Measurements from ENCODE around the gene CIBAR2.

CIBAR2 gene

DNA sequence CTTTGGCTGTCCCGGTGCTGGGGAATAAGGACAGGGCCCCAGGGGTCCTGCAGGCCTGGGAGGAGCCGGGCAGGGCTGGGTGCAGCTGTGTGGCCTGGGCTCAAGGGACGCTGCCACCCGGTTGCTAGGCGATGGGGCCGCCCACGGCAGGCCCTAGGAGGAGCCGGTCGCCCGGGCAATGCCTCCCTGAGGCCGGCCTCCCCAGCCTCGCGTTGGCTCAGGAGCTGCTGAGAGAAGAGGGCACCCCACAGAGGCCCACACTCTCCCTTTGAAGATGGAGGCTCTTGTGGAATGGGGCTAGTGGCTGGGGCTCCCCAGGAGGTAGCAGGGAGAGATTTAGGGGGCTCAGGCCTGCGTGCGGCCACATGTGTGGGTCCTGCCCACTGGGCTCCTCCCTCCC is at the start of gene CIBAR2:
Gene CIBAR2 (minus strand): TSS at position 109 of the 400 bp plus-strand sequence. CDS start 120 bp downstream, outside the sequence.
- DNase-seq, result no peak

DNA sequence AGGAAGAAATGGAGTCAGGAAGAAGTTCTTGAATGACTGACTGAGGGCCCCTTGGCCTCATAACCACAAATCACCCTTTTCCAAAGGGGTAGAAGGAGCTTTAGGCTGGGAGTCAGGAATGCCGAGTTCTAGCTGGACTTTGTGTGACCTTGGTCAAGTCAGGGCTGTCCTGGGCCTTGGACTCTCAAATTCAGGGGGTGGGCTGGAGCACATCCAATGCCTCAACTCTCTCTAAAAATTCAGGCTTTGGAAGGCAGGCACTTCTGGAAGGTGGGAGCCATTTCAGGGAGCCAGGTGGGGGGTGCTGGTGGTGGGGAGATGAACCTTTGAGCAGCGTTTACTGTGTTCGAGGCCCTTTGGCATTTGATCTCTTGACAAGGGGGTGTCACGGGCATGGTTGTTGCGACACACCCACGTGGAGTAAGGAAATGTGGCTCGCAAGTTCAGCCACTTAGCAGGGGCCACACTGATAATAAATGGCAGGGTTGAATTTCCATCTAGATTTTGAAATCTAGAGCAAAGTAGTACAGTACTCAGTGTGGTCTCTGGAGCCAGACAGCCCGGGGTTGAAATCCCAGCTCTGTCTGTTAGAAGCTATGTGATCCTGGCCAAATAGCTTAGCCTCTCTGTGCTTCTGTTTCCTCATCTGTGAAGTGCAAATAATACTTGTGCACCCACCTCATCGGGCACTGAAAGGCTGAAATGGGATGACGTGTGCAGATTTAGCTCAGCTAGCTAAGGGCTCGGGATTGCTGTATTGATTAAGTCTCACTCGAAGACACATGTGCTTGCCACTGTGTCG is 47.1 kb upstream of the CIBAR2 start:
- no peak for DNase-seq

DNA sequence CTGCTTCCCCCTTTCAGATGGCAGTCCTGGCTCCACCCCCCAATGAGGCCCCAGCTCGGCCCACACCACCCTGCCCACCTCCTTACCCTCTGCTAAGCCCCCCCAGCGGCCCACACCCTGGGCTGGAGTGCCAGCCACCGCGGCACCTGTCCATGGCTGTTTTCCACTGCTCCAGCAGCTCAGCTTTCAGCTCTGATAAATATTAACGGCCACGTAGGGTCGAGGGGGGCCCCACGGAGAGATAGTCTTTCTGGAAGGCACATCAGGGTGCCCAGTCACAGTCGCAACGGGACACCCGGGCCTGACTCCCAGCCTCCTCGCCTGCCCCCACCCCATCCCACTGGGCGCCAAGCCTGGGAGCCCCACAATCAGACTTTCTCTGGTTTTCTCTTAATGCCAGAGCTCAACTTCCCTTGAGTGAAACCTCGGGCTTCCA is 46.5 kb upstream of the CIBAR2 start:
- no peak for DNase-seq

DNA sequence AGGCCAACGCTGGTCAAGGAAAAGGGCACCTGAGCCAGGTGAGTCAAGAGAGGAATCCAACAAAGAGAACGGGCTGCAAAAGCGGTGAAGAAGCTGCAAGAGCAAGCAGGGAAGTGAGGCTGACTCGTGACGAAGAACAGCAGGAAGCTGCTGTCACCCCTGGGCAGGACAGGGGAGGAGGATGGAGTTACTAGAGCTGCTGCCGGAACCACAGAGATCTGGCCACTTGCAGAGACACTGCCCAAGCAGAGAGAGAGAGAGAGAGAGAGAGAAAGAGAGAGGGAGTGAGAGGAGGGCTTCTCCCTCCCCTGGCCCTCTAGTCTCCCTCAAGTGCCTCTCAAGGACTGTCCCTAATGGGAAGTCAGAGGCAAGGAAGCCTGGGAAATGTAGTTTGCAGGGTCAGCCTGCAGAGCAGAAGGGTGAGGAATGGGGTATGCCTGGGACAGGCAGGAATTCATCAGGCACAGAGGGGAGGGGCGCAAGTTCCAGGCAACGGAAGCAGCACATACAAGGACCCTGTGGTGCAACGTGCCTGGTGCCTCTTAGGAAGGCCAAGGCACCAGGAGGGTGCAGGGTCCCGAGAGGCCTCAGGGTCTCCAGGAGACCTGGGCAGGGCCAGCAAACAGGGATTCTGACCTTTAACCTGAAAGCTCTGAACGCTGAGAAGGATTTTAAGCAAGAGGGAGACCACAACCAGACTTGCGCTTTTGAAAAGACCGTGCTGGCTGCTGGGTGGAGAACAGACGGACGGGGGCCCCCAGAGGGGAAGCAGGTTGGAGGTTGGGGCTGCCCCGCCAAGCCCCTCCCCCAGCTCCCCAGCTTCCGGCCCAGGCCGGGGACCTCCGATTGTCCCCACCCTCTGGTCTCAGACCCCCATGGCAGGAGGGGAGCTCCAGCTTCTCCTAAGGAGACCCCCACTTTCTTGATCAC is 45.8 kb upstream of the CIBAR2 start:
- DNase-seq, result peak; percentile 90

DNA sequence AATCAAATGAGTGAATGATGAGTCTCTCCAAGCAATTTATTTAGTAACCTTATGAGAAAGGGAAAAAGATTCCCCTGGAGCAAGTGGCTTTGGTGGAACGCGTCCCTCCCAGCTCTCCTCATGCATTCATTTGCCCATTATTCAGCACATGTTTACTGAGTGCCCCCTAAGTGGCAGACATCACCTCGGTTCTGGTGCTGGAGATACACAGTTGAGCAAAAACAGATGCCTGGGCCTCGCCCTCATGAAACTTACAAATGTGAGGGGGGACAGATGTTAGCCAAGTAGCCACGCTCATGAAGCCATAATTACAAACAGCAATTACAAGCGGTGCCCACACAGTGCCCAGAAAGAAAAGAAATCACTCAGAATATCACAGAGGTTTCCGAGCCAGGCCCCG is 45.1 kb upstream of the CIBAR2 start:
- no peak for DNase-seq

DNA sequence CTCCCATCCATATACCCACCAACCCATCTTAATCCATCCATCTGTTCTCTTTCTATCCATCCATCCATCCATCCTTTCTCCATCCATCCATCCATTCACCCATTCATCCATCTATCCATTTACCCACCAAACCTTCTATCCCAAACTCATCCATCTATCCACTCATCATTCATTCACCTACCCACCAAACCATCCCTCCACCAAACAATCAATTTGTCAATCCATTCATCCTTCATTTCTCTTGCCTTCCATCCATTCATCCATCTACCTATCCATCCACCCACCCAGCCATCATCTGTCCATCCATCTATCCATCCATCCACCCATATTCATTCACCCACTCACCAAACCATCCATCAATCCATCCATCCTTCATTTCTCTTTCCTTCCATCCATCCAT is 44.6 kb upstream of the CIBAR2 start:
- no peak for DNase-seq

DNA sequence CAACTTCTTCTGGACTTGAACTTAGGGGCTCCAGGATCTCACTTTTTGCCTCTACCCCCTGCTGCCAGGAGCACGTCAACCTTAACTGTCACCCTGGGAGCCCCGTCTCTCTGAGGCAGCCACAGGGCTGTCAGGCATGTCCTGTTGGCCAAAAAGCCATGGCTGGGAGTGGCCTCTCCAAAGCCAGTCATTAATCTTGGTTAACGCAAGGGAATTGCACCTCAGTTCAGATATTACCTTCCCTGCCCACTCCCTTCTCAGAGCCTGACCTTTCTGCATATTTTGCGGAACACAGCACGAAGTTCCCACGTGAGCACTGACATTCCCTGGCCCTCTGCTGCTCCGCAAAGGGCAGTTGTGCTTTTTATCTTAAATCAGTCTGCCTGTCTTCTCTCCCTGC is 44.2 kb upstream of the CIBAR2 start:
- DNase-seq, result no peak

DNA sequence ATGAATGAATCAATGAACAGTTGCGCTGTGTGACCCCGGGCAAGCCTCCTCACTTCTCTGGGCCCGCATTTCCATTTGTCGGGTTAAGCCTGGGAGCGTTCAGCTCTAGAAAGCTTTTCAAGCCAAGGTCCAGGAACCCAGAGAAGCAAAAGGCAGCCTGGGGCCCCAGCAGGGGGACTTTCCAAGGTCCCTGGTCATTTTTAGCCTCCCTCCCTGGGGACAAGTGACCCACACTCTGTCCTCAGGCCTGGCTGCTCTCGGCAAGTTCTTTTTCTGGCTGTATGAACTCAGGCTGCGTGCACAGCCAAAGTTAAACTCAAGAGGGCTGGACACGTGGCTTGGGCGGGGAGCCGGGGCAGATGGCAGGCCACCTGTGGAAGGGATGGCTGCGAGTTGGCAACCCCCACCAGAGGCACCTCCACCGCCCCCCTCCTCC is 41.4 kb upstream of the CIBAR2 start:
- no peak for DNase-seq

DNA sequence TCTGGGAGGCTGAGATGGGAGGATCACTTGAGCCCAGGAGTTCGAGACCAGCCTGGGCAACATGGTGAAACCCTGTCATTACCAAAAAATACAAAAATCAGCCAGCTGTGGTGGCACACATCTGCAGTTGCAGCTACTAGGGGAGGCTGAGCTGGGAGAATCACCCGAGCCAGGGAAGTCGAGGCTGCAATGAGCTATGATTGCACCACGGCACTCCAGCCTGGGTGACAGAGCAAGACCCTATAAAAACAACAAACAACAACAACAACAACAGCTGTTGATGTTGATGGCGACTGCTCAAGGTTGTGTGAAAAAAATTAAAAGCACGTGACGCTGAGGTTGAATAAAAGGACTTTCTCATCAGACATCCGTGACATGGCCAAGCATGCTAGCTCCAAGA is 40.8 kb upstream of the CIBAR2 start:
- no peak for DNase-seq

DNA sequence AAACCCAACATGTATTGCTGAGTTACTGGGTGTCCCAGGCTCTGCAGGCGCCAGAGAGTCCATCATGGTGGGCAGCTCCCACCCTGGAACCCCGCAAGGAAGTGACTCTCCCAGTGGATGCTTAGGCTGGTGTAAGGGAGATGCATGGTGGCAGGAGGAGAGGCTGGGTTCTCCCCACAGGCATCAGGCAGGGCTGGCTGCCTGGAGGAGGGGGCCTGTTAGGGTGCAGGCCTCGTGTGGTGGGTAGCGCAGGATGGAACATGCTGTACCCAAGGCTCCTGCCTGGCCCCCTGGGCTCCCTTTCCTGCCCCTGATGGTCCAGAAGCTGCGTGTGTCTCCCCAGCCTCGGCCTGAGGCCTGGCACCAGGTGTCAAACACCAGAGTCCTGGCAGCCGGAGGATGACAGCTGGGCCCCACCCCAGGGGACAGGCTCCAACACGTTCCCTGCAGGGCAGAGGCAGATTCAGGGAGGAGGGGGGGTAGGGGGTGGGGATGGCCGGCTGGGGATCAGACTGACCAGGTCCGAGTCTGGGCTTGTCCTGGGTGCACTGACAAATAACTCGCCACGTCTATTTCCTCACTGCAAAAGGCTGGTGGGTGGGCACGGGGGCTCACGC is 40.2 kb upstream of the CIBAR2 start:
- no peak for DNase-seq

DNA sequence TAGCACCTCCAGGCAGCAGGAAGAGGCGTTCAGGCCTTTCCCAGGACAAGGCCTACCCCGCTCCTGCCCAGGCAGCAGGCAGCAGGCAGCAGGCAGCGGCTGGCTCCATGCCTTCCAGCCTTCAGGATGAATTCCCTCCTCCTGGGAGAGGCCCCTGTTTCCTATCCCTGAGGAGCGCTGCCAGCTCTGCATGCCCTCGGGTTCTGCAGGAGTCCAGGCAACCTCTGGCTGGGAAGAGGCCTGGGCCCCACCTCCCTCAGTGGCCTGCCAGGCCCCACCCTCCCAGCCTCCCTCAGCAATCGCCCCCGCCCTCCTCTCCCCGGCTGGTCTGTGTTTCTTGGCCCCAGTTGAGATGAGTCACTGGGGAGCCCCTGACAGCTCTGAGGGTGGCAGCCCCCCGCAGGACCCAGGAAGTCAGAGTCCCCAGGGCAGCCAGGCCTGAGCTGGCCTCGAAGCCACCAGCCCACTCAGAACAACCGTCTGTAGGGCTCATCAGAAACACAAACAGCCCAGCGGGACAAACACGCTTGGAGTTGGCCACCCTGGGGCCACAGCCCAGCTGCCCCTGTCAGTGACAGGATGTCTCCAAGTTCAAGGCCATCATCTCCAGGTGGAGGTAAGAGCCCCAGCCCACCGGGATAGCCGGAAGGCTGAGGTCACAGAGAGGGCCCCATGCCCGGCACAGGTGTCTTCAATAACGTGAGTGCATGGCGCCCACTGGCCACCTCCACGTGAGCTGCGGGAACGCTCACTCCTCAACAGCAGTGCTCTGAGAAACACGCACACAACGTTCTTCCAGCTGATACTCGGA is 39.5 kb upstream of the CIBAR2 start:
- DNase-seq, result peak; percentile 75

DNA sequence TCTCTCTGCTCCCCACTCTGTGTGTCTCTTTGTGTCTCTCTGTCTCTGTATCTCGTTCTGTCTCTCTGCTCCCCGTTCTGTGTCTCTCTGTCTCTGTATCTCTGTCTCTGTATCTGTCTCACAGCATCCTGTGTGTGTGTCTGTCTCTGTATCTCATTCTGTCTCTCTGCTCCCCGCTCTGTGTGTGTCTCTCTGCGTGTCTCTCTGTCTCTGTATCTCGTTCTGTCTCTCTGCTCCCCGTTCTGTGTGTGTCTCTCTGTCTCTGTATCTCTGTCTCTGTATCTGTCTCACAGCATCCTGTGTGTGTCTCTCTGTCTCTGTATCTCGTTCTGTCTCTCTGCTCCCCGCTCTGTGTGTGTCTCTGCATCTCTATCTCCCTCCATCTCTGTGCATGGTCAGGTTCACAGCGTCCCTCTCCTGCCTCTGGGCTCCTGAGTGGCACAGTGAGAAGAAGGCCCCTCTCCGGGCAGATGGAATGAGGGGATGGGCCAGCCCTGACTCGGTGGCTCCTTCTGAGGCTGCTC is 38.9 kb upstream of the CIBAR2 start:
- no peak for DNase-seq

DNA sequence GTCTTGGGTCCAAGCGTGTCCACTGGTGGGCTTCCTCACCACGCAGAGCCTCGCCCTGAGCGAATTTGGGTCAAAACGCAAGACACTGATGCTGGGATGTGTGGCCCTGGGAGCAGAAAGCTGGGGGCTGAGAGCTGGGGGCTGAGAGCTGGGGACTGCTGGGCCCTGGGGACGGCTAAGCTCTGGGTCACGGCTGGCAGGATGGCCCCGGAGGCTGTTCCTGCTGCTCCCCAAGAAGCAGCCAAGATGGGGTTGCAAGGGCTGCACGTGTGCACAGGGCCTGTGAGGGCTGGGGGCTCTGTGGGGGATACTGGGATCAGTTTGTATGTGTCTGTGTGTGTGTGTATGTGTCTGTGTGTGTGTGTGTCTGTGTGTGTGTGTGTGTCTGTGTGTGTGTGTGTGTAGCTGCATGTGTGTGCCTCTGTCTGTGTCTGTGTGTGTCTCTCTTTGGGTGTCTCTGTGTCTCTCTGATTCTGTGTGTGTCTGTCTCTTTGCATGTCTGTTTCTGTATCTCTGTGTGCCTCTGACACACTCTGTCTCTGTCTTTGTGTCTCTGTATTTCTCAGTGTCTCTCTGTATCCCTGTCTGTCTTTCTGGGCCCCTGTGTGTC is 38.2 kb upstream of the CIBAR2 start:
- DNase-seq, result no peak

DNA sequence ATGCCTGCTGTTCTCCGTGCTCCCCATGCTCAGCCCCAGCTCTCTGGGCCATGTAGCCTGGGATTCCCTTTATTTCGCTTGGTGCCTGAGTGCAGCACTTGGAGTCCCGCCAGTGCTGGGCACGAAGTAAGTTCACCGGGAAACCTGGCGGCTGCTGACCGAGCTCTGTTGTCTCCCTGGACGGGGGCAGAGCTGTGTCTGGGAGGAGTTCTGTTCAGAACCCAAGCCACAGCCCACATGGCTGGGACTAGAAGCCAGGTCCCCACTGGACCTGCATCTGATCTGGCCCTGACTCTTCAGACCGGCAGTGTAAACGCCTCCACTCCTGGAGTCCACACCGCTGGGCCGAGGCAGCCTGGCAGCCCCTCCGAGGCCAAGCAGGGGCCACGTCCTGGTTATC is 37.5 kb upstream of the CIBAR2 start:
- DNase-seq, result no peak

DNA sequence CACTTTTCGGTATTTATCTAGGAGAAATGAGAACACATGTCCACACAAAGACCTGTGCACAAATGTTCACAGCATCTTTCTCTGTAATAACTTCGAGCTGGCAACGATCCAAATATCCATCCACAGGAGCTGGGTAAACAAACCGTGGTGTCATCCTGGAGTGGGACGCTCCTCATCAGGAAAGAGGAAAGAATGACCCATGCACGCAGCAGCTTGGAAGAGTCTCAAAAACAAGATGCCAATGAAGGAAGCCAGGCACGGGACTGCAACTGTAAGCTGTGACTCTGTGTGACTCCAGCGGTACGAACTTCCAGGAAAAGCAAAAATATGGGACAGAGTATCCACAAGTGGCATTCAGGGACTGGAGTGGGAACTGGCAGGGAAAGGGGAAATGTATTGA is 36.7 kb upstream of the CIBAR2 start:
- no peak for DNase-seq

DNA sequence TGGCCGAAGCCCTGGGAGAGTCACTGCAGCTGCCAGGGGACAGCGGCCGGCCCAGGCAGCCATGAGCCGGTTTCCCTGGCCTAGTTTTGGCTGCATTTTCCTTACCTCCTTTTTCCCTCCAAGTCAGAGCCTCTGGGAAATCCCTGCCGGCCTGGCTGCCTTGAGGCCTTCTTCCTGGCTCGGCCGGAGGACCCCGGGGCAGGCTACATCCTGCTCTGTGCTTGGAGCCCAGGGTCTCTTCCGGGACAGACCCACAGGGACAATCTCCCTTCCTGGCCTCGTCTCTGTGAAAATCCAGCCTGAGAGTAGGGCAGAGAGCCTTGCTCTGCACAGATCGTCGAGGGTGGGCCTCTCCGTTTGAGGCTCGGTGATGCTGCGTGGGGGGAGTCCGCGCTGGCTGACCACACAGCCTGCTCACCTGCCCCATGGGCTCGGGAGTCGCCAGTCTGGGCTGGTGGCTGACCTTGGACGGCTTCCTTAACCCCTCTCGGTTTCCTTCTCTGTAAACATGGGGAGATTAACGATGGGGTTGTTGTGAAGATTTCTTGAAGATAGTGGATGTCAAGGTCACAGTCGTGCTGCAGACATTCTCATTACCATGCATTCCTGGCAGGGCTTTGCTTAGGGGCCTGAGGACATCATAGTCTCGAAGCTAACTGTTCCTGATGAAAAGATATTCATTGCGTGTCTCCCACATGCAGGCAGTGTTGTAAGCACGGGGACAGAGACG is 34.8 kb upstream of the CIBAR2 start:
- DNase-seq, result no peak

DNA sequence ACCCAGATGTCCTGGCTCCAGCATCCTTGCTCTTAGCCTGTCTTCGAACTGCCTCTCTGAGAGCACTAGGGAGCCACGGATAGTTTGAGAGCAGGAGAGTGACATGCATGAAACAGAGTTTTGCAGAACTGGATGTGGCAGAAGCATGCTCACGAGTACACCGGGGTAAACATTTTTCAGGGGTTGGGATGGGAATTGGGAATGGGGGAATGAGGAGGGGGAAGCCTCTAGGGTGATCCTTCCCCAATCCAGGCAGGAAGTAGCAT is 34.2 kb upstream of the CIBAR2 start:
- DNase-seq, result no peak

DNA sequence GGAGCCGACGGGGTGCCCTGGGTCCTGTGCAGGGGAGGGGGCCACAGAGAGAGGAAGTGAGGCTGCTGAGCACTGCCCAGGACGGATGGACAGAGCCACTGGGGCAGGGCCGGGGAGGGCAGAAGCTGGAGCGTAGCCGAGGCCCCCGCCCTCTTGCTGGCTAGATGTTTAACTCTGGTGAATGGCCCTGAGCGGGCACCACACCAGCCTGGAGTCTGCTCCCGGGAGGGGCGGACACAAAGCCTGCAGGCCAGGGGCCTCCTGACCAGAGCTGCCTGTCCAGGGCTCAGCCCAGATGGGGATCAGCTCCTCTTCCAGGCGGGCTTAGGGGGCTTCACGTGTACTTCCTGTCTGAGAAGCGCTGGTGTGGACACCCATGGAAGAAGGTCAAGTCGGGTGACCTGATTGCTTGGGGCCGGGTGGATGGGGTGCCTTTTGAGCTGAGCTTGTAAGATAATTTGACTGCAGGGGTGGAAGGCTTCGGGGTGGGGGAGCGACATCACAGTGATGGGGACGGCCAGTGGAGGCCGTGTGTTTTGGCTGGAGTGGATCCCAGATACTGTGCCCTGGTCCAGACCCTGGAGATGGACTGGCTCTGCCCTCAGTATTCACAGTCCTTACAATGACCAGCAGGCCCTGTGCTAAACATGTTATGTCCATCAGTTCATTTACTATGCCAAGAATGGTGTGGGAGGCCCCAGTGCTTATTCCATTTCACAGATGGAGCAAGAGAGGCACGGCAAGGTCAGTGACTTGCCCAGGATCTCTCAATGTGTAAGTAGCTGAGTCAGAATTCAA is 33.7 kb upstream of the CIBAR2 start:
- no peak for DNase-seq

DNA sequence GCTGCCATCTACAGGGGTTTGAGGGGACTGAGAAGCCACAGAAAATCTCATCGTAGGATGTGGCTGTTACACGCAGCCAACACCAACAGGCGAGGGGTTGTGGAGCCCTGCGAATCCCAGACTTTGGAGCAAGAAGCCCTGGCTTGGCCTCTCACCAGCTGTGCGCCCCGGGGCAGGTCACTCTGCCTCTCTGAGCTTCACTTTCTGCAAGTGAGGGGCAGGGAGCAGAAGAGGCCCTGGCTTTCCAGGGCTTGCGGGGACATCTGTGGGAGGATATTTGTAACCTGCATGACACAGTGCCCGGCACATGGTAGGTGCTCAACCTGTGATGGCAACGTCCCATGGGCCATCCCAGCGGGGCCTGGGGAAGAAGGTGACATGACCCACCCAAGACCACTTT is 32.9 kb upstream of the CIBAR2 start:
- DNase-seq, result no peak

Data from islet precursor cell (in vitro differentiated cells).